Activated CD4-positive, CD25-positive, alpha-beta regulatory T cell treated with anti-CD3 and anti-CD28 coated beads, Interleukin-2, amount 50 U/mL, for 72 hours (primary cell): ENCODE data around the gene NFU1.
"Not testable (repeated sequence)": the region's sequence is repeated elsewhere in the genome, so short reads cannot be mapped to it uniquely, and the experiment has no call there.

Experiments
- DNase-seq: peaks from one replicate; pipeline ENCODE4 v3.0.0; 2021

Gene NFU1

DNA sequence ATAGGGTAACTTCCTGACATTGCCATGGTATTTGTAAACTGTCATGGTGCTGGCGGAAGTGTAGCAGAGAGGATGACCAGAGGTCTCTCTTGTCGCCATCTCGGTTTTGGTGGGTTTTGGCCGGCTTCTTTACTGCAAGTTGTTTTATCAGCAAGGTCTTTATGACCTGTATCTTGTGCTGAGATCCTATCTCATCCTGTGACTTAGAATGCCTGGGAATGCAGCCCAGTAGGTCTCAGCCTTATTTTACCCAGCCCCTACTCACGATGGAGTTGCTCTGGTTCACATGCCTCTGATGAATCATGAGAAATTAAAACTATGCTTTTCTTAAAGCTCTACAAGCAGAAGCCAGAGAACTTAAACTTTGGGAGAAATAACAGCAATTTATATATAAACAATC is 12.7 kb upstream of the NFU1 start:
- no peak for DNase-seq

DNA sequence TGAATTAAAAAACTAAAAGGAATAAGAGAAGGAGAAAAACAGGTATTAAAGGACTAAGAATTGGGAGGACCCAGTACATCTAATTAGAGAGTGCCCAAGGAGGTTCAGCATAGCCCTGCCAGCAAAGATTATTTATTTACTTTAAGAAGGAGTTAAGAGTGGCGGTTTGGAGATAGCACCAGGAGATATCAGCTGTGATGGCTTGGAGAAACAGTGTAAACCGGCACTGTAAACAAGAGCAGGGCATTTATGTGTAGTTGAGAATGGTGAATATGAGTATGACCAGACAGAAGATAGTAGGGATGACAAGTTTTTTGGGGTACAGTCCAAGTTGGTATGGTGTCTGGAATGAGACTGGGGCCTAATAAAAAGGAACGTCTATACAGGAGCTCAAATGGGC is 6.4 kb upstream of the NFU1 start:
- not testable (repeated sequence) for DNase-seq

DNA sequence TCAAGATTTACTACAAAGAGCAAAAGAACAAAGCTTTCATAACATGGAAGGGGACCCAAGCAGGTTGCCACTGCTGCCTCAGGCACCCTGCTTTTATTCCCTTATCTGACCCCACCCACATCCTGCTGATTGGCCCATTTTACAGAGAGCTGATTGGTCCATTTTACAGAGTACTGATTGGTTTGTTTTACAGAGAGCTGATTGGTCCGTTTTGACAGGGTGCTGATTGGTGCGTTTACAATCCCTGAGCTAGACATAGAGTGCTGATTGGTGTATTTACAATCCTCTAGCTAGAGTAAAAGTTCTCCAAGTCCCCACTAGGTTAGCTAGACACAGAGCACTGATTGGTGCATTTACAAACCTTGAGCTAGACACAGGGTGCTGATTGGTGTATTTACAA is 2.3 kb upstream of the NFU1 start:
- not testable (repeated sequence) for DNase-seq

DNA sequence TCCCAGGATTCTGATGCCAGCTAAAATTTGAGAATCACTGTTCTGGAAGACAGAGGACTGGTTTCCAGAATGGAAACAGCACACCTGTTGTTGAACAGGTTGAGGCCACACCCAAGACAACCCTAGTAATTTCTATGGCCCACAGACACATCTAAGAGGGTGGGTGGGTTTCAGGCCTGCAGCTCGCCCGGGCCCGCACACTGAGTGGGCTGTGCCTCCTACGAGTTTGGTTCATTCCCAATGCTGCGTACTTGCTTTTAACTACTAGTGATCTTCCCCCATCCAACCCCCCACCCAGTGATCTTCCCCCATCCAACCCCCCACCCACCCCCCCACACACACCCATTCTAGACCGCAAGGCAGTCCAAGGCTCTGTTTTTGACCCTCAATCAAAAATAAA is 1.3 kb upstream of the NFU1 start:
- no peak for DNase-seq

DNA sequence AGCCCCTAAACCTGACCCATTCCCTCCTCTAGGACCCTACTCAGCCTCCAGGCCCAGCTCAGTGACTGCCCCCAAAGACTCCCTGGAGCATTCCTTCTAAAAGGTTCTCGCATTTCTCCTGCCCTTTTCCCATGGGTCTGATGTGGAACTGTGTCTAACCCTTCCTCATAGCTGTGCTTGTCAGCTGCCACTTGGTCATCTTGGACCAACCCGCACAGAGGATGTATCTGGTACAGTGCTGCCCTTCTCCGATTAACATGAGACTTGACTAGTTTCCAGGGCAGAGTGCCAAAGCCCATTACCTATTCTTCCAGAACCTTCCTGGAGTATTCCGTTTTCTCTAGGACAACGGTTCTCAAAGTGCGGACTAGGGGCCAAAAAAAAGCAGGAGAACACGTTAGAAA is 518 bp upstream of the NFU1 start:
- DNase-seq: no peak

DNA sequence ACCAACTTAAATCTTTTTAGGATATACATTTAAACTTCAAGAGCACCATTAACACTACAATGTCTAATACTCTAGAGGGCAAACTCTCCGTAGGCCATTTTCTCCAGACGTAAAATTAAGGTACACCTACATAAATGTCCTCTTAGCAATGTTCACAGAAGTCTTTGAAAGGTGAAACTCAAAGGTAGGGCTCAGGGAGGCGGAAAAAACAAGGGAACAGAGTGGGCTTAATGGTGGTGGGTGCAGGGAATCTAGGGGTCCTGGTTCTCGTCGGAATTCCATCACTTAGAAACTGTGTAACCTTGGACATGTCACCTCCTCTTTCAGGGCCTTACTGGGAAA is 668 bp downstream of the NFU1 start:
- DNase-seq: no peak

DNA sequence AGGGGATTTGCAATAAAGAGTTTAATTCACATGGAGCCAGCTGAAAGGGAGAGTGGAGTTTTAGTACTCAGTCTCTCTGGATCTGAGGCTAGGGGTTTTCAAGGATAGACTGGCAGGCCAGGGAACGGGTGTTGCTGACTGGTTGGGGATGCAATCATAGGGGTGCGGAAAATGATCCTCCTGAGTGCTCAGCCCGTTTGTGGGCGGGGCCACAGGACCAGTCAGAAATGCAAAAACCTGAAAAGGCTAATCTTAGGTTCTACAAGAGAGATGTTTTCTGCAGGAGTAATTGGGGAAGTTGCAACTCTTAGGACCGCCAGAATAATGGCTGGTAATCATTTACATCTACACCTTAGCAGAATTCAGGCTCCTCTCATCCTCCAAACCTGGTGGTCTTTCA is 2.5 kb downstream of the NFU1 start:
- DNase-seq: no peak

DNA sequence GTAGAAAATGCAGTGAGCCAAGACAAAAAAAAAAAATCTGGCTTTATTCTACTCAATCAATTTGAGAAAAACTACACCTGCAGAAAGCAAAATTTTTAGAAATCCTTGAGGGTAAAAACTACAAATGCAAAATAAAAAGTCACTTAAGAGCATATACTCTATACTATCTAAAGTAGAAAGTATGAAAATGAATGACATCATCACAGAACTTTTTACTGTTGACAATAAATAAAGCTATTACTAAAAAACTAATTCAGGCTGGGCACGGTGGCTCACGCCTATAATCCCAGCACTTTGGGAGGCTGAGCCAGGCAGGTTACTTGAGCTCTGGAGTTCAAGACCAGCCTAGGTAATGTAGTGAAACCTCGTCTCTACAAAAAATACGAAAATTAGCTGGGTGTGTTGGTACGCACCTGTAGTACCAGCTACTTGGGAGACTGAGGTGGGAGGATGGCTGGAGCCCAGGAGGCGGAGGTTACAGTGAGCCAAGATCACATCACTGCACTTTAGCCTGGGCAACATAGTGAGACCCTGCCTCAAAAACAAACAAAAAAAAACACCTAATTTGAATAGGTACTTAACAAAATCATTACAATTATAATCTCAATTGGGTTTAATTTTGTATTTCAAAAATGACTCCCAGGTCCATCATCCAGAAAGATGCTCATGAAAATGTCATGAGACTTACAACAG is 7.6 kb downstream of the NFU1 start:
- no peak for DNase-seq

DNA sequence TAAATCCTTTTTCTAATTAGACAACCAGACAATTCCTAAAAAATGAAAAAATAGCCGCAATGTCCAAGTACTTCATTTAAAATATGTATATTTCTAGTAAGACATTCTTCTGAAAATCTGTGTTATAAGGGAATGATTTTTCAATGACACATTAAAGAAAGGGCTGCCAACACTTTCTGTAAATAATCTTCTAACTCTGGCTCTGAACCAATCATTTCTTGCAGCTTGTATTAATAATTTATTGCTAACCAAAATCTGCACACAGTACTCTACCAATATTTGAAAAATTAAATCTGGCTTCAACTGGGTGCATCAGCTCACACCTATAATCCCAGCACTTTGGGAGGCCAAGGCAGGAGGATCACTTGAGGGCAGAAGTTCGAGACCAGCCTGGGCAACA is 8.3 kb downstream of the NFU1 start:
- DNase-seq: no peak

DNA sequence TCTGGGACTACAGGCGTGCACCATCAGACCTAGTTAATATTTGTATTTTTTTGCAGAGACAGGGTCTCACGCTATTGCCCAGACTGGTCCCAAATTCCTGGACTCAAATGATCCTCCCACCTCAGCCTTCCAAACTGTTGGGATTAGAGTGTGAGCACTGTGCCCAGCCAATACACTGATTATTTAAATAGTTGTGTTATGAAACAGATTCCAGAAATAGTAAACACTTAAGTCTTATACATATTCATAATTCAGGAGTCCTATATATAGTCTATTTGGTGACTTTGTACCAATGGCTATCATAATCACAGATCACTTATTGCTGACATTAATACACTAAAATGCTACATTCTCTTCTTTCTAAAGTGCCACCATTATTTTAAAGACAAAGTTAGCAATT is 12.8 kb downstream of the NFU1 start:
- no peak for DNase-seq

DNA sequence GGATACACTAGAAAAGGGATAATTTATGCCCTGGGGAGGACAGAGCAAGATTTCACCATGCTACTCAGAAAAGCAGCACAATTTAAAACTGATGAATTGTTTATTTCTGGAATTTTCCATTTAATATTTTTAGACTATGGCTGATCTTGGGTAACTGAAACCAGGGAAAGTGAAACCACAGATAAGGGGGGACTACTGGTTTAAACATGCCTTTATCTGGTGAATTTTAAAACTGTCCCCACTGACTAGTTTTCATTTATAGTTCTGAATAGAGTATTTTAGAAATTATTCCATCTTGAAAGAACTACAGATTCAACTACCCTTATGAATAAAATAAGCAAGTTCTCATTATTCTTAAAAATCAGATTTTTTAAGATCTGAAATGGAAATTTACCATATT is 15.0 kb downstream of the NFU1 start:
- no peak for DNase-seq

DNA sequence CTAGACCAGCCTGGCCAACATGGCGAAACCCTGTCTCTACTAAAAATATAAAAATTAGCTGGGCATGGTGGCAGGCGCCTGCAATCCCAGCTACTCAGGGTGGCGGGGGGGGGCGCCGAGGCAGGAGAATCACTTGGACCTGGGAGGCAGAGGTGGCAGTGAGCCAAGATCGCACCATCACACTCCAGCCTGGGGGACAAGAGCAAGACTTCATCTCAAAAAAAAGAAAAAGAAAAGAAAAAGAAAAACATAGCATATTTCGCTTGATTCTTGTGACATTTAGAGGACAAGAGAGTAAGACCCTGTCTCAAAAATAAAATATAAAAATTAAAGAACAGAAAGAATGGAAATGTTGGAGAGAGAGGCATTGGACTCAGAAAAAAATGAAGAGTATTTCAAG is 18.1 kb downstream of the NFU1 start:
- DNase-seq: not testable (repeated sequence)

DNA sequence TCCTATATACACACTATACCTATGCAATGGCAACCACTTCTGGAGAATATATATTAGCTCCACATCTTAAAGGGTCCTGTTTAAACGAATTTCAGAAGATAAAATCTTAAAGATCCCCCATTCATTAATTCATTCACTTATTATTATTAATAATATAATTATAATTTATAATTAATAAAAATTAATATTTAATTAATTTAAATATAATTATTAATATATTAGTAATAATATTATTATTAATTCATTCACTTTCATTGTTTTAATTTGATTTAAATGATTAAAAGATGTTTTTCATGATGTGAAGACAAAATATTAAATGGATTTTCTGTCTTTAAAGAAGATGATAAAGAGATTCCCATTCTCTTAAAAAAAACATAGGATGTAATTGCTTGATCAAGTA is 21.1 kb downstream of the NFU1 start:
- no peak for DNase-seq

DNA sequence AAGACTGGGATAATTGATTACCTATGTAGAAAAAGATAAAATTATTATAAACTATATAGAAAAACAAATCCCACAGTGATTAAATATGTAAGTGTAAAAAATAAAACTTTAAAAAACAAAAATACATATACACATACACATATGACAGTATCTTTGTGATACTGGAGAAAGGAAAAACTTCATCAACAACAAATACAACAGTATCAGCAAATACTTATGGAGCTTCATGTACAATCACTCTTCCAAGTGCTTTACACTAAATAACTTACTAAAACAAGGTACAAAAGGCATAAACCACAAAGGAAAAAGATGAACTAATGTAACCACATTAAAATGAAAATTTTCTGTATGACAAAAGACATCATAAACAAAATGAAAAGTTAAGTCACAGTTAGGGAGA is 26.1 kb downstream of the NFU1 start:
- no peak for DNase-seq

DNA sequence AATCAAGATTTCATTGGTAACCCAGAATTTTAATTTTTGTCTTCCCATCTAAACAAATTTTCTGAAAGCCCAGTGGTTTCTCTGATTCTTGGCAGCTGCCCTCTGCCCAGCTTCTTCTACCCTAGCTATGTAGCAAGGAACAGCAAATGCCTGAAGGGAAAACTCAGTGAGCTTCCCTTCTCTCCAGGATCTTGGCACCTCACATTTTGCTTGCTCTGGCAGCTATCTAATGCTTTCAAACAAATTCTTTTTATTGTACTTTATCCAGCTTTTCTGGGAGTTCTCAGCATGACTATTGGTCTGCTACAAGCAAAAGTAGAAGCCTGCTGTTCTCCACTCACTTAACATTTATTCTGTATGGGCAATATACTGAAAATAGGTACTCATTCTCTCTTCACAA is 31.9 kb downstream of the NFU1 start:
- no peak for DNase-seq

DNA sequence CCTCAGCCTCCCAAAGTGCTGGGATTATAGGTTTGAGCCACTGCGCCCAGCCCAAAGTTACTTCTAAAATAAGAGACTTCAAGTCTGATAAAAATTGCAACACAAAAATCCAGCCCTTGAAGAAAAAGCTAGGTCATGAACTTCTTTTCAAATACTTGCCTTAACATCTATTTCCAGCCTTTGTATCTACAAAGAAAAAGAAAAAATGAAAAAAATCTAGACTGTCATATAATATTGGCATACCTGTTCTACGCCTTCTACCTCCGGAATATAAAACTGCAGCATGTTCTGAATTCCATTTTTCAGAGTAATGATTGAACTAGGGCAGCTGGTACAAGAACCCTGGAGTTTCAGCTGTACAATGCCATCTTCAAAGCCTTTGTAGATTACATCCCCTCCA is 37.1 kb downstream of the NFU1 start:
- no peak for DNase-seq

DNA sequence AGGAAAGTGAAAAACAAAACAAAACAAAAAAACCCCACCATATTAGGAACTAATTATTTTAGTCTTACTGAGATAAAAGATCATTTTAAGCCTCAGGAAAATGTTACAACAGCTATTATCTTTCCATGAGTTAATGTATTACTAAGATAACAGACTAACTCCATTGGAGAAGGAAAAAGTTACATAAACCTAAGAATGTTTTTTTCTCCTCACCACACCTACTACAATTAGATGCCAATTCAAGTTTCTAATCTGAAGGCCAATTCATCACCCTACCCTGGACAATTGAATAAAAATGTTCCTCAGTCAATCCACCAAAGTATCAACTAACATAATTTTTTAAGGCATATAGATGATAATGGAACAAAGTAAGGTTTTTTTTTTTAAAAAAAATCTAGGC is 40.0 kb downstream of the NFU1 start:
- no peak for DNase-seq

DNA sequence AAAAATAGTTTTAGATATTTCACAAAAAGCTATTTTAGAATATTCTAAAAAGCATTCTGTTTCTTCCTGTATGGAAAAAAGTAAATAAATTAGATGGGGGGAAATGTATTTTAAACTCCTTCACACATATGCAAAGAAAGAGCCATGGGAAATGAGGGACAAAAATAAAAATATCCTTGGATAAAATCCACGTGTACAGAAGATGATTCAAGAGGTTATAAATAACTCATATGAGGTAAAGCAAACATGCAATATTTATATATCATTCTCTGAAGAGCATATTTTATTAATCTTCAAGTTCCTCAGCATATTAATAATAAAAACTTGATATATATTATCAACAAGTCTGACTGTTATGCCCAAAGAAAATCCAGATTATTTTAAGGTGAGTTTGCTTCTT is 41.4 kb downstream of the NFU1 start:
- DNase-seq: no peak

DNA sequence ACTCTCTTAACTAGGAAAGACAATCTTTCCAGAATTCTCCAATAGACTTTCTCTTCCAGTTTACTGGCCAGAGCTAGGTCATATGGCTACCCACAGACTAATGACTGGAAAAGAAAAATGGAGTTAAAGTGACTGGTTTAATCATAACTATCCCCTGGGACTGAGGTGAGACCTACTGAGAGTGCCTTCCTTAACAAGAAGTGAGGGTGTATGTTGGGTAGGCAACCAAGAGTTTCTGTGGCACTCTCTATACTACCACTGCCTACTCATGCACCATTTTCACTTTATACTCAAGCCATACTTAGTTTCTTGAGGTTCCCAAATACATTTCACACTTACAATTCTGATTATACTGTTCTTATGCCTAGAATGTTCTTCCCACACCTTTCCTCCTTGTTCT is 43.3 kb downstream of the NFU1 start:
- DNase-seq: no peak

DNA sequence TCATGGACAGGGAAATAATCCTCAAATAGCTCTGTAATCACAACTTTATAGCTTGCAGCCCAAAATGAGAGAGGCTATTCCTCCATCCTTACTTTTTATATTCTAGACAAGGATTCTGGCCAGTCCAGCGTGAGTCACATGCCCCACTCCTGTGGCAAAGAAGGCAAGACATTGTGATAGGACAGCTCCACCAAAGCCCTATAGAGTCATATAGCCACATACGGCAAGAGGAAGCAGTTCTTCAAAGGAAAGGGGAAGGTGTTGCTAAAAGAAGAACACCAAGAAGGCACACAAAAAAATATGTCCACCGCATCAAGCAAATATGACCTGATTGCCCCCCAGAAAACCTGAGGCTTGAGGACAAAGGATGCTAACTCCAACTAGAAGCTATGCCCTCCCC is 46.8 kb downstream of the NFU1 start:
- no peak for DNase-seq

DNA sequence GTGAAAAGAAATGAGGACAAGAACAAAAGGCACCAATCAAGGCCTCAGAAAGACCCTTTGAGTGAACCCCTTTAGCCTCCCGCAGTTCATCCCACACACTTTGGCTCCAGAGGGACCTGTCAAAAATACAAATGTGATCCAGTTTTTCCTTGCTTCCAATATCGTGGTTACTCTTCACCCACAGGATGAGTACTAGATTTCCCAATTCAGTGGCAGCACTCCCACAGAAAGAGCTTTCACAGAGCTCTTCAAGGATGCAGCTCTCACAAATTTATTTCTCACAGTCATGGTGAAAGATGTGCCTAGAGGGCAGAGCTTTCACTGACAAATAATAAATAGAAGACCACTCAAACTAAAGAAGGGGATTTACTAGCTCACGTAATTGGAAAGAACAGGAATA is 47.2 kb downstream of the NFU1 start:
- DNase-seq: no peak

DNA sequence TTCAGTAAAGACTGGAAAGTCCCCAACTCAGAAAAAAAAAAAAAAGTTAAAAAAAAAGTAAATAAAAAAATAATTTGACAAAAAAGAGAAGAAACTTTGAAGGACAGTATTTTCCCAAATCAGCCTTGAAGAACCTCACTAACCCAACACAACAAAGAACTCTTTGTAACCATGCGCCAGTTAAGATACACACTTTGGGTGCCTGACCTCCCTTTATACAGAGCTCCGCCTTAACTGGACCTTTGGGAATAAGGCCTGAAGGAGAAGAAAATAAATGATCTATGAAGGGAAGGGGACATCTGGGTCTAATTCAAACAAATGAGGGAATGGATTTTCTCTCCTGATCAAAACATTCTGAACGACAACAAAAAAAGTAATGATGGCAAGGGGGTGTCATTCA is 48.0 kb downstream of the NFU1 start:
- DNase-seq: no peak

DNA sequence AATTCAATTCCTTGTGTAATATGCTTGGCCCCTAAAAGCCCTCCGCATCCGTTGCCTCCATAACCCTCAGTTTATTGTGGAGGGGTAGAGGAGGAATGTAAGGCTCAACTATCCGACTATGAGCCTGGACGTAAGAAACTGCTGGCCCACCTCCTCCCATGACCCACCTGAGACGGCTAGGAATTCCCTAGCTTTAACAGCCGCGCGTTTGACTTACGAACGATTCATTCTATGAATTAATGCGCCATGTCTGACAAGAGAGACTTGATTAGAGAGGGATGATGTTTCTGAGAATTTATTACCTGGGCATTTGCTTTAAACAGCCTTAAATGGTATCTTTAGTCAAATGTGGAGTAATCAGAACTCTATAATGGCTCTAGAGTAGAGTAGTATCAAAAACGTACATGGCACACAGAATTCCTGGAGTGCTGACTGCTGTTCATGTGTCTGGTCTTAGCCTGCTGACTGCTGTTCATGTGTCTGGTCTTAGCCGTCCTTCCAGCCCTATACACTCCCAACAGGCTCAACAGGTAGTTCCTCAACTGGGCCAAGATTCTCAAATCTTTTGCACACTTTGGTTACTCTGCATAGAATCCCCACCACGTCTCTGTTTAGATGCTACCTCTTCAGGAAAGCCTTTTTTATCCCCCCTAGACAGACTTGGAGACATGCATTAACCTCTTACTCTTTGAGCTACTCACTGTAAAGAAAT is 49.3 kb downstream of the NFU1 start:
- no peak for DNase-seq

DNA sequence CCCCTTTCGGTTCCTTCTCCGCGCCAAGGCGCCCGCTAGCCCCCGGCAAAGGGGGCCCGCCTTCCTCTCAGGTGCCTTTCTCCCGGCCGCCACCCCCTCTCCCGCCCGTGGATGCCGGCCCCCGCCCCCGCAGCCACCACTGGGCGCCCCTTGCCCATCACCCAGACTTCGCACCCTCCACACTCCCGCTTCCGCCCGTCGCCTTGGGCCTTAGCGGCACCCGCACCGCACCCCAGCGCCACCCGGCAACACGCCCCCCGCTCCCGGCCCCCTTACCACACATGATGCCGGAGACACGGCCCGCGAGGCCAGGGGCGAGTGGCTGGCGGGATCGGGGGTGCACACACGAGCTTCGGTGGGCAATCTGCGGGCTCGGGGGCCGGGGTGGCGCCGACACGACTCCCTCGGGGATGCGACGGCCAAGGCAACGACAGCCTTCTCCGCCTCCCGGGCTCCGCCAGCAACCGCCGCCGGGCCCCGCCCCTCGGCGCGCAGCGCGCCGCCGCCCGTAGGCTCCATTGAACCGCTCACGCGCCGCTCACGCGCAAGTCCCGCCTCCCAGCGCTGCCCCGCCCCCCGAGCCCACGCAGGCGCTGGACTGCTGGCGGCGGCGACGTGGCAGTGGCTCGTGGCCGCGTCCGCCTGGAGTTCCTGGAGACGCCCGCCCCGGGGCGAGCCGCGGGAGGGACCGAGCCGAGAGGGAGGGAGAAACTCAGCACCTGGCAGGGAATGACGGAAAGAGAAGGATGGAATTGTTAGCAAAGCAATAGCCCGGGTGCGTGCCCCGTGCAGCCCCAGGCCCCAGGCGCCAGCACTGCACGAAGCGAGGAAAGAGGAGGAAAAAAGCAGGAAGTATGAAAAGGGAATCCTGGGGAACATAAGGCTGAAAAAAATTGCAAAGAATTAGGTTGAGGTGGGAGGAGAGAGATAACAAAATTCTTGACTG is 50.2 kb downstream of the NFU1 start, which contains the start of gene GFPT1:
TSS of gene GFPT1 (minus strand) at position 439 of the 946 bp plus-strand sequence. CDS start at position 283, 156 bp downstream.
- DNase-seq: peak; percentile 97
